HepG2 (cell line): Measurements from ENCODE around the gene NOXA1. TPM values are rescaled to one million over a fixed set of nuclear protein-coding genes. Genes with fewer than 3 reads are reported as not detected.

Experiments
- ARNT2 ChIP-seq: sonication (generic); formaldehyde crosslinking; IDR thresholded peaks from 2 replicates; pipeline ENCODE4 v1.8.0; 2022; ENCODE audit warnings: mild to moderate bottlenecking, low read depth, missing genetic modification reagents, moderate library complexity
- CSRNP1 ChIP-seq: sonication (generic); formaldehyde crosslinking; IDR thresholded peaks from 2 replicates; pipeline ENCODE4 v1.8.1; 2023; ENCODE audit warnings: mild to moderate bottlenecking, missing genetic modification reagents
- FIP1L1 ChIP-seq: fragments of 200-400 bp; formaldehyde crosslinking; IDR thresholded peaks from 2 replicates; pipeline ENCODE4 v1.6.1; 2018; ENCODE audit warnings: low read depth, mild to moderate bottlenecking, low read length, moderate library complexity, borderline replicate concordance; ENCODE audit not compliant: insufficient read depth
- GZF1 ChIP-seq: sonication (generic); formaldehyde crosslinking; IDR thresholded peaks from 2 replicates; pipeline ENCODE4 v1.5.1; 2020; ENCODE audit warnings: mild to moderate bottlenecking, missing genetic modification reagents
- KDM5B ChIP-seq: sonication (generic); formaldehyde crosslinking; IDR thresholded peaks from 2 replicates; pipeline ENCODE4 v1.4.0; 2020; ENCODE audit warnings: missing genetic modification reagents, mild to moderate bottlenecking, borderline replicate concordance
- MED1 ChIP-seq: sonication (generic); formaldehyde crosslinking; IDR thresholded peaks from 2 replicates; pipeline ENCODE4 v1.4.0; 2020; ENCODE audit warnings: missing genetic modification reagents
- NFKB2 ChIP-seq: sonication (generic); formaldehyde crosslinking; IDR thresholded peaks from 2 replicates; pipeline ENCODE4 v1.4.0; 2020; ENCODE audit warnings: missing genetic modification reagents, borderline replicate concordance
- RFX1 ChIP-seq: fragments of 450-650 bp; IDR thresholded peaks from 2 replicates; pipeline ENCODE4 v1.6.1; 2017
- SNAPC5 ChIP-seq: sonication (generic); formaldehyde crosslinking; IDR thresholded peaks from 2 replicates; pipeline ENCODE4 v1.8.1; 2023; ENCODE audit warnings: mild to moderate bottlenecking, missing genetic modification reagents, borderline replicate concordance
- U2AF1 ChIP-seq: fragments of 200-400 bp; formaldehyde crosslinking; optimal IDR thresholded peaks from 2 replicates; pipeline ENCODE3; 2017; ENCODE audit warnings: mild to moderate bottlenecking, low read depth, low read length
- ZBTB10 ChIP-seq: sonication (generic); formaldehyde crosslinking; IDR thresholded peaks from 2 replicates; pipeline ENCODE4 v1.4.0; 2020; ENCODE audit warnings: missing genetic modification reagents, borderline replicate concordance
- ZFAT ChIP-seq: sonication (generic); formaldehyde crosslinking; conservative IDR thresholded peaks from 2 replicates; pipeline ENCODE4 v1.8.1; 2023; ENCODE audit warnings: missing genetic modification reagents, inconsistent platforms
- ZHX1 ChIP-seq: sonication (generic); formaldehyde crosslinking; IDR thresholded peaks from 2 replicates; pipeline ENCODE4 v1.8.1; 2022; ENCODE audit warnings: low read depth, mild to moderate bottlenecking, missing genetic modification reagents
- ZNF275 ChIP-seq: sonication (generic); formaldehyde crosslinking; IDR thresholded peaks from 2 replicates; pipeline ENCODE4 v1.8.0; 2022; ENCODE audit warnings: missing genetic modification reagents, mild to moderate bottlenecking, inconsistent platforms, borderline replicate concordance
- ZNF362 ChIP-seq: sonication (generic); formaldehyde crosslinking; IDR thresholded peaks from 2 replicates; pipeline ENCODE4 v1.4.0; 2020; ENCODE audit warnings: missing genetic modification reagents, mild to moderate bottlenecking, borderline replicate concordance
- ZNF563 ChIP-seq: sonication (generic); formaldehyde crosslinking; IDR thresholded peaks from 2 replicates; pipeline ENCODE4 v1.8.0; 2022; ENCODE audit warnings: mild to moderate bottlenecking, moderate library complexity, missing genetic modification reagents
- ZNF749 ChIP-seq: sonication (generic); formaldehyde crosslinking; IDR thresholded peaks from 2 replicates; pipeline ENCODE4 v1.8.0; 2022; ENCODE audit warnings: mild to moderate bottlenecking, missing genetic modification reagents, moderate library complexity, borderline replicate concordance
- ZNF768 ChIP-seq: sonication (generic); formaldehyde crosslinking; IDR thresholded peaks from 2 replicates; pipeline ENCODE4 v1.4.0; 2020; ENCODE audit warnings: missing genetic modification reagents
- polyA plus RNA-seq, 8 experiments: library from polyadenylated mRNA; depleted of rRNA in 3 of 8; stranded (reverse) in 7 of 8; unstranded in 1 of 8; fragments of >200 nt; fragmentation: Illumina TruSeq in 4 of 8; extraction: Trizol in 4 of 8; gene quantifications; 2 replicates each; pipeline versions ENCODE4 v1.2.1 to v1.2.3, GENCODE V29; 2011 to 2016; ENCODE audit warnings: low read depth in 4 of 8, missing spikeins in 1 of 8, mixed read lengths in 1 of 8; ENCODE audit not compliant: insufficient read depth in 1 of 8
- total RNA-seq, 5 experiments: library from RNA; depleted of rRNA; stranded (reverse); fragments of >200 nt; fragmentation: Illumina TruSeq; extraction: Trizol; gene quantifications; 2 replicates each; pipeline ENCODE4 v1.2.3, GENCODE V29; 2016; ENCODE audit warnings: low read depth in 1 of 5

NOXA1 gene
- total and polyA plus RNA-seq, 2 of the 13 experiments (the other 11 are each of a cell fraction or from before 2014, with no cell fraction given) = 0.78 to 1.2 TPM

GRCh38 chr9:137423514-137424291, 510 bp downstream of the NOXA1 start (continued):
- TF ChIP-seq NFKB2 (CRISPR knock-in tag) (no peak), ZBTB10 (CRISPR knock-in tag) (no peak), KDM5B (CRISPR knock-in tag) (no peak; the same call in 1 of the 2 replicates), ZNF749 (no peak), ARNT2 (CRISPR knock-in tag) (no peak), ZNF563 (CRISPR knock-in tag) (no peak), CSRNP1 (CRISPR knock-in tag) (0 out of 2 replicates have a peak, but pooled peaks have one; percentile 13), SNAPC5 (CRISPR knock-in tag) (no peak), FIP1L1 (no peak), RFX1 (no peak), U2AF1 (no peak), MED1 (CRISPR knock-in tag) (0 out of 2 replicates have a peak, but pooled peaks have one; percentile 4), ZNF275 (CRISPR knock-in tag) (no peak), ZFAT (no peak), ZNF362 (CRISPR knock-in tag) (no peak), ZHX1 (CRISPR knock-in tag) (0 out of 2 replicates have a peak, but pooled peaks have one; percentile 14), GZF1 (CRISPR knock-in tag) (no peak), ZNF768 (CRISPR knock-in tag) (peak; percentile 13; the same call in 1 of the 2 replicates)
